GM12801 (cell line): ENCODE data around the gene TEX264.

ENCODE experiments used
- TF ChIP-seq, protein P1 (sequence below): IDR thresholded peaks from one replicate; pipeline ENCODE4 v1.5.1; 2011; ENCODE audit warnings: control low read depth; ENCODE audit not compliant: insufficient read length; ENCODE audit errors: extremely low read depth

Gene TEX264

DNA sequence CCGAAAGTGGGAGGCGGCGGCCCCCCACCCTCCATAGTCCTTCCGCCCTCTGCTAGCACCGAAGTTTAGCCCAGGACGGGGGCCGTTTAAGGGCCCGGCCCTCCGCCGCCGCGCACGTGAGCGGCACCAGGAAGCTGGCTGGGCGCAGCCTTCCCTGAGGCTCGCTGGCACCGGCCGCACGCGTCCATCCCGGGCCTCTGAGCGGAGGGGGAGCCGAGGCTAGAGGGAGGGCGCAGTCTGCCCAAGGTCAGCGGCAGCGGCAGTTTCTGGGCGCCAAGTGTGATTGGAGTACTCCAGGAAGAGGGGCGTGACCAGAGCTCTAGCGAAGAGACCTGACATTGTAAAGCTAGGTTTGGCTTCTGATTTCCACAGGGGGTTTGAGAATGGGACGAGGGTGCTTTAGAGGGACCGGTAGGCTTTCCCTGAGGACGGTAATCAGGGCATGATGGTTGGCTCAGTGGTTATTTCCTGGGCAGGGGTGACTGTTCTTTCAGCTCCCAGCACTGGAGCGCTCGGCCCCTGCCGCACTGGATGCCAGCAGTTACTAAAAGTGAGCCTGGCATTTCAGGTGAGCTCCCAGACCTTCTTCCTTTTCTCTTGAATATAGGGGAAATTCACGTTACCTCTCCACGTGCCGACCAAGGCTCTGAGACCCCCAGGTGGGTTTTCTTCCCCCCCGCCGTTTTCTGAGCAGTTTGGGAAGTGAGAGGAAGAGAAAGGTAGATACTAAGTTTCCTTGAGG is 853 bp downstream of the TEX264 start:
- TF ChIP-seq, protein P1, sequence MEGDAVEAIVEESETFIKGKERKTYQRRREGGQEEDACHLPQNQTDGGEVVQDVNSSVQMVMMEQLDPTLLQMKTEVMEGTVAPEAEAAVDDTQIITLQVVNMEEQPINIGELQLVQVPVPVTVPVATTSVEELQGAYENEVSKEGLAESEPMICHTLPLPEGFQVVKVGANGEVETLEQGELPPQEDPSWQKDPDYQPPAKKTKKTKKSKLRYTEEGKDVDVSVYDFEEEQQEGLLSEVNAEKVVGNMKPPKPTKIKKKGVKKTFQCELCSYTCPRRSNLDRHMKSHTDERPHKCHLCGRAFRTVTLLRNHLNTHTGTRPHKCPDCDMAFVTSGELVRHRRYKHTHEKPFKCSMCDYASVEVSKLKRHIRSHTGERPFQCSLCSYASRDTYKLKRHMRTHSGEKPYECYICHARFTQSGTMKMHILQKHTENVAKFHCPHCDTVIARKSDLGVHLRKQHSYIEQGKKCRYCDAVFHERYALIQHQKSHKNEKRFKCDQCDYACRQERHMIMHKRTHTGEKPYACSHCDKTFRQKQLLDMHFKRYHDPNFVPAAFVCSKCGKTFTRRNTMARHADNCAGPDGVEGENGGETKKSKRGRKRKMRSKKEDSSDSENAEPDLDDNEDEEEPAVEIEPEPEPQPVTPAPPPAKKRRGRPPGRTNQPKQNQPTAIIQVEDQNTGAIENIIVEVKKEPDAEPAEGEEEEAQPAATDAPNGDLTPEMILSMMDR, result no peak

DNA sequence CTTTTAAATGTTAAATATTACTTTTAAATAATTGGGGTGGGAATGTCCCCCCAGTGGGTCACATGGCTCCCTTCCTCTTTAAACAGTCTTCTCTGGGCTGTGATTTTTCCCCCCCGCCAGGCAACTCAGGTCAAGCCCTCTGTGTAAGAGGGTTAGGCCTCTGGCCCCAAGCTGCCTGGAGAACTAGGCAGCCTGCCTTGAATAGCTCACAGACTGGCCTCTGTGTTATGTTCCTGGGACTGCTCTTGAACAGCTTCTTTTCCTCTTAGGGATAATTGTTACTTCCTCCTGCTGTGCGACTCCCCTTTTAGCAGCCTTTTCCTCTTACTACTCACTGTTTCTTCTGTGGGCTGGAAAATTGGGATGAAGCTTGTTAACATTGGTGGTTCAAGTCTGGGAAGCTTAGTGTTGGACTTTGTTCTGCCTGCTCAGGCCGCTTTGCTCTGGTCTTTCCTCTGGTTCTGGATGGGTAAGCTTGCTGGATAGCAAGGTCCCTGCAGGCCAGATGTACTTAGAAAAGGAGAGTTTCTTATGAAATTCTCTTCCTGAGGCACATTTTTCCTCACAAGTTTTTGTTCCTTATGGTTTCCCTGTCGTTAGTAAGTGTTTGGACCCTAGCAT is 2.2 kb downstream of the TEX264 start:
- TF ChIP-seq, protein P1, result no peak

DNA sequence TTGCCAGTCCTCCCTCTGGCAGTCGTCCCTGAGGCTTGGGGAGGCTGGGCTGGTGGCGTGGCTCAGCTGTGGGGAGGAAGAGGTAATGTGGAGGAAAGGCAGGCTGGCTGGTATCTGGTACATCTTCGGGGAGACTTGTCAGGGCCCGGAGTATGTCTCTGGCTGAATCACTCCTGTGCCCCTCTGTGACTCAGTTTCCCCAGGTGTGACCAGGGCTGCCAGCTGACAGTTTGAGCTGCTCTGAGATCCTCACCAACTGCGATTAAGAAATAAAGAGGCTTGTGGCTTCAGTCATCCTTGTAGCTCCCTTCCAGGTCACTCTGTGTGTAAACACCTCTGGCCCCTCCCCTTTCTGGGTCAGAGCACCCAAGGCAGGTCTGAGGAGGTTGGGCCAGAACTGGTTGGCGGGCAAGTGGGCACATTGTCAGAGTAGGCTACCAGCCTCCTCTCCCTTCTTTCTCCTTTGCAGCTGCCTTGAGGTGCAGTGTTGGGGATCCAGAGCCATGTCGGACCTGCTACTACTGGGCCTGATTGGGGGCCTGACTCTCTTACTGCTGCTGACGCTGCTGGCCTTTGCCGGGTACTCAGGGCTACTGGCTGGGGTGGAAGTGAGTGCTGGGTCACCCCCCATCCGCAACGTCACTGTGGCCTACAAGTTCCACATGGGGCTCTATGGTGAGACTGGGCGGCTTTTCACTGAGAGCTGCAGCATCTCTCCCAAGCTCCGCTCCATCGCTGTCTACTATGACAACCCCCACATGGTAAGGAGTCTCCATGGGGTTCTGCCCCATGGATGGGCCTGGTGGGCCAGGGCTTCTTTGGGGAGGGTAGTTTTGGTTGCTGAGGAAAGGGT is 3.0 kb downstream of the TEX264 start:
- TF ChIP-seq, protein P1, result no peak

DNA sequence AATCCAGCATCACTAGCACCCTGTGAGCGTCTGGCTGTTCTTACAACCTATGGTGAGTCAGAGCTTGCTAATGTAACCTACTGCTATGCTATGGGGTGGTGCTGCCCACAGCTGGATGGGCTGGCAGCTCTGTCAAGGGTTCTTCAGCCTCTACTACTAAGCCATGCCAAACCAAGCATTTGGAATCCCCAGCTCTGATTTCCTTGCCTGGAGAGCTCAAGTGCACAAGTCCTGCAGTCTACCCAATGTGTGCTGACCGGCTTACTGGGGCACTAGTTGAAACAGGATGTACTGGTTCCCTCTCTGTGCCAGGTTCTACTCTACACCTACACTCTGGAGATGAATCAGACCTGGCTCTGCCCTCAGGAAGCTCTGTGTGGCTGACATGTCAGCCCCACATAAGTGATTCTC is 4.2 kb downstream of the TEX264 start:
- TF ChIP-seq, protein P1, result no peak

DNA sequence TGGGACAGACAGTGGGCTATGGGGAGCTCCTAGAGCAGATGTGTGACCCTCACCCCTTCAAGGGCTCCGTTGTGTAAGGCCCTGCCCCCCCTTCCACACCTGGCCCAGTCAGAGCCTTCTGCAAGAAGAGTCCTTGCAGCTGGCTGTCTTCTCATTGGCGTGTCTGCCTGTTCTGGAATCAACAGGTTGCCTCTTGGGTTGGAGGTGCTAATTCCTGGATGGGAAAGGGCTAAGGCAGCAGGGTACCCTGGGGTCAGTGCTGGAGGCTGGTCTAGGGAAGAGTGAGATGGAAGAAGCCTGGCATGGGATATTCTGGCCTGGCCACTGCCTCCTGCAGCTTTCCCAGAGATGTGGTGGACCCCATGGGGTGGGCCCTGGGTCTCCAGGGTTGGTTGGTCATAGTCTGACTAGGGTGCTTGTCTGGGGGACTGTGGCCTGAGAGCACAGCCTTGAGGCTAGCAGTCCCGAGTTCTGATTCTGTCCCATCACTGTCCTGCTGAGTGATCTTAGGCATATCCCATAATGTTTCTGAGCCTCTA is 5.1 kb downstream of the TEX264 start:
- TF ChIP-seq, protein P1, result no peak

DNA sequence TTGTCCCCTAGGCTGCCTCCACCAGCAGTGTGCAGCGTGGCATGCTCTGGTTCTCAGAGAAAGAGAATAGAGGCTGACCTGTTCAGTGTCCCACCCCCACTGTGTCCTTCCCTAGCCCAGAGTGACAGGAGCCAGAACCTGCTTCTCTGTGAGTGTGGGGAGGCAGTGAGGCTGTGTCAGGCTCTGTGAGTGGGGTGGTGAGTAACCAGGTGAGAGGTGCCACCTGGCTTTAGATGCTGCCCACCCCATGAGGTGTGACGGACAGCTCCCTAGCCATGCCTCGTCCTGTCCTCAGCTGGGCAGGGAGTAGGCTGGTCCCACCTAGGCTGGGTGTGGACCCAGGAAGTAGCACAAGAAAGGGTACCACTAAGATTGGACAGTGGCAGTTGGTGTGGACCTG is 6.3 kb downstream of the TEX264 start:
- TF ChIP-seq, protein P1, result no peak

DNA sequence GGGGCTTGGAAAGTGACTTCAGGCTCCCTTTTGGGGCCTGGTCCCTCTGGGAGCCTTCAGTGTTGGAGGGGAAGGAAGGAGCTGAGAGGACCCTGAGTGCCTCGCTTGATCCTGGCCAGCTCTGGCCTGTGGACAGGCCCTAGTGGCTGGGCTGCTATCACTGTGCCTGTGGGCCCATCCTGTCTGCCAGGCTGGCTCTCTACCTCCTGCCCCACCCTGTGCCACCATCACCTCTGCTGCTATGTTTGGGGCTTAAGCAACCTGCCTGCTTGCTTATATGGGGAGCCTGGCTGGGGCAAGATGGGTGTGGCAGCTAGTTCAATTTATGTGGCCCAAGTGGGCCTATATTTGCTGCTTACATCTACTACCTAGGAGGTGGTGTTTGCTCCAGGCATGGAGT is 7.1 kb downstream of the TEX264 start:
- TF ChIP-seq, protein P1, result no peak
